ENCODE data around the gene SLC35B1. TPM values are rescaled to one million over a fixed set of nuclear protein-coding genes. Genes with fewer than 3 reads are reported as not detected.

Gene SLC35B1
- 42.0 TPM for total RNA-seq

- H3K4me3 ChIP-seq: peak within 1 kb of the TSS; percentile 77 to 78
- peak; percentile 26 to 43 (median 35) for TF ChIP-seq CTCF (IDR thresholded peaks at IDR 0.05)
- TF ChIP-seq POLR2A (IDR thresholded peaks at IDR 0.05): no peak
- peak; percentile 91 to 96 for TF ChIP-seq POLR2AphosphoS5 (IDR thresholded peaks at IDR 0.05; ENCODE audit: insufficient read depth in 1 of 2, low read depth in 1 of 2)
- peak; percentile 98 for DNase-seq (ENCODE audit: extremely low spot score in 2 of 2)
- peaks cover 36% of the 10 kb centered on the region for H3K4me1 ChIP-seq
- H3K27ac ChIP-seq: peak within 1 kb of the TSS; percentile 93
- H3K36me3 ChIP-seq: peaks cover 0 to 33% of the 10 kb centered on the region in 2 donors
- H3K9me3 ChIP-seq: no peaks in the 10 kb centered on the region
- no peaks in the 10 kb centered on the region for H3K27me3 ChIP-seq
- intact Hi-C loops (cut with DNase I): loop anchor here (5.0 to 10.0 kb wide), 2 partner anchors 69 to 147 kb away; no protein-coding TSS in a partner anchor
These were observed at the start of gene SLC35B1 for GRCh38 chr17:49707608-49708514. Gene SLC35B1, minus strand, starts transcription at chr17:49707964. Its CDS starts 131 bp downstream, at chr17:49707833.

GRCh38 chr17:49757151-49757777 lies 49.5 kb upstream of the SLC35B1 start:
- Histone ChIP-seq H3K27ac (peak overlapping the region; percentile 20), H3K27me3 (no peaks in the 10 kb centered on the region), H3K9me3 (no peaks in the 10 kb centered on the region), H3K4me1 (peaks cover 44% of the 10 kb centered on the region), H3K36me3 (no peaks in the 10 kb centered on the region), H3K4me3 (no peak overlapping the region)
- intact Hi-C loops (cut with DNase I): no loop called here
- TF ChIP-seq POLR2AphosphoS5 (IDR thresholded peaks at IDR 0.05; ENCODE audit: insufficient read depth in 1 of 2, low read depth in 1 of 2) (no peak), POLR2A (IDR thresholded peaks at IDR 0.05) (no peak), CTCF (IDR thresholded peaks at IDR 0.05) (no peak)
- DNase-seq (ENCODE audit: extremely low spot score in 2 of 2): no peak

- Histone ChIP-seq H3K36me3 (no peaks in the 10 kb centered on the region), H3K27ac (peak overlapping the region; percentile 20), H3K4me3 (no peak overlapping the region), H3K9me3 (no peaks in the 10 kb centered on the region), H3K4me1 (peaks cover 37% of the 10 kb centered on the region), H3K27me3 (no peaks in the 10 kb centered on the region)
- DNase-seq (ENCODE audit: extremely low spot score in 2 of 2): no peak
- TF ChIP-seq POLR2AphosphoS5 (IDR thresholded peaks at IDR 0.05; ENCODE audit: insufficient read depth in 1 of 2, low read depth in 1 of 2): no peak
- no peak for TF ChIP-seq CTCF (IDR thresholded peaks at IDR 0.05)
- TF ChIP-seq POLR2A (IDR thresholded peaks at IDR 0.05): no peak
- intact Hi-C loops (cut with DNase I): no loop called here
These were observed 48.8 kb upstream of the SLC35B1 start for GRCh38 chr17:49756323-49757150.

GRCh38 chr17:49755663-49756283 lies 48.0 kb upstream of the SLC35B1 start:
- no peak overlapping the region for H3K4me3 ChIP-seq
- intact Hi-C loops (cut with DNase I): no loop called here
- DNase-seq (ENCODE audit: extremely low spot score in 2 of 2): no peak
- no peak for TF ChIP-seq CTCF (IDR thresholded peaks at IDR 0.05)
- no peak for TF ChIP-seq POLR2A (IDR thresholded peaks at IDR 0.05)
- TF ChIP-seq POLR2AphosphoS5 (IDR thresholded peaks at IDR 0.05; ENCODE audit: insufficient read depth in 1 of 2, low read depth in 1 of 2): no peak
- H3K36me3 ChIP-seq: no peaks in the 10 kb centered on the region
- no peak overlapping the region for H3K27ac ChIP-seq
- H3K27me3 ChIP-seq: no peaks in the 10 kb centered on the region
- H3K9me3 ChIP-seq: no peaks in the 10 kb centered on the region
- peaks cover 29% of the 10 kb centered on the region for H3K4me1 ChIP-seq

All from vagina (tissue), 2 donors.